HG02642 (cell line): ENCODE measurements around the gene NGRN.

ENCODE experiments used
- ATAC-seq: cut with Tn5 transposase; IDR thresholded peaks from one replicate; pipeline ENCODE4 v1.9.1; 2021; ENCODE audit warnings: mild to moderate bottlenecking; ENCODE audit not compliant: unreplicated experiment, poor library complexity

NGRN gene

GRCh38 chr15:90265271-90266060 is at the start of gene NGRN:
Gene NGRN (plus strand): TSS chr15:90265672. CDS start chr15:90265713, 41 bp downstream.
- ATAC-seq = peak; percentile 95

GRCh38 chr15:90217671-90218394 is 47.6 kb upstream of the NGRN start:
- no peak for ATAC-seq

- no peak for ATAC-seq
Observed at GRCh38 chr15:90219421-90220141, 45.9 kb upstream of the NGRN start.

GRCh38 chr15:90221246-90221900 is 44.1 kb upstream of the NGRN start:
- ATAC-seq = no peak

- ATAC-seq = no peak
Observed at GRCh38 chr15:90222547-90222946, 42.9 kb upstream of the NGRN start.

- no peak for ATAC-seq
Observed at GRCh38 chr15:90223441-90224165, 41.9 kb upstream of the NGRN start.

- no peak for ATAC-seq
Observed at GRCh38 chr15:90225047-90225446, 40.4 kb upstream of the NGRN start.

- ATAC-seq = no peak
Observed at GRCh38 chr15:90225504-90226234, 39.8 kb upstream of the NGRN start.

GRCh38 chr15:90227336-90227735 is 38.1 kb upstream of the NGRN start:
- no peak for ATAC-seq

- ATAC-seq = no peak
Observed at GRCh38 chr15:90227816-90228772, 37.4 kb upstream of the NGRN start.

GRCh38 chr15:90228960-90229359 is 36.5 kb upstream of the NGRN start:
- ATAC-seq = no peak

- ATAC-seq = no peak
Observed at GRCh38 chr15:90230071-90230494, 35.4 kb upstream of the NGRN start.

GRCh38 chr15:90230610-90231009 is 34.9 kb upstream of the NGRN start:
- ATAC-seq = no peak

GRCh38 chr15:90231028-90232017 is 34.1 kb upstream of the NGRN start:
- no peak for ATAC-seq

GRCh38 chr15:90232196-90232595 is 33.3 kb upstream of the NGRN start:
- ATAC-seq = no peak

- no peak for ATAC-seq
Observed at GRCh38 chr15:90232941-90233386, 32.5 kb upstream of the NGRN start.
